Activated CD8-positive, alpha-beta T cell treated with anti-CD3 and anti-CD28 coated beads for 36 hours (primary cell): Measurements from ENCODE around the gene DPP9. TPM values are rescaled to one million over a fixed set of nuclear protein-coding genes. Genes with fewer than 3 reads are reported as not detected.

Source experiments
- ATAC-seq: fragments of 200-7000 bp; cut with Tn5 transposase; one replicate; pipeline ENCODE4 v1.10.0; 2021; ENCODE audit warnings: mild to moderate bottlenecking, moderate library complexity
- CTCF ChIA-PET: fragments of 350-600 bp; sonication (Branson Sonifier 250); formaldehyde crosslinking; loops from one replicate; lab custom pipeline; 2021; ENCODE audit warnings: antibody characterized with exemption; lab: Charles Lee
- POLR2A ChIA-PET: fragments of 350-600 bp; sonication (Branson Sonifier 250); formaldehyde crosslinking; loops from one replicate; lab custom pipeline; 2021; ENCODE audit warnings: antibody characterized with exemption; lab: Charles Lee
- DNase-seq: peaks from one replicate; pipeline ENCODE4 v3.0.0-alpha.2; 2020
- H3K27ac Mint-ChIP-seq: one replicate; pipeline ENCODE4 v1.8.0; 2021; ENCODE audit warnings: mild to moderate bottlenecking, mixed read lengths
- H3K27me3 Mint-ChIP-seq: one replicate; pipeline ENCODE4 v1.8.0; 2021; ENCODE audit warnings: mixed read lengths
- H3K36me3 Mint-ChIP-seq: one replicate; pipeline ENCODE4 v1.8.0; 2021; ENCODE audit warnings: low read depth, mixed read lengths
- H3K4me1 Mint-ChIP-seq: one replicate; pipeline ENCODE4 v1.8.0; 2021; ENCODE audit warnings: low read depth, mixed read lengths
- H3K4me3 Mint-ChIP-seq: one replicate; pipeline ENCODE4 v1.8.0; 2021; ENCODE audit warnings: mild to moderate bottlenecking, moderate library complexity, mixed read lengths
- H3K9me3 Mint-ChIP-seq: one replicate; pipeline ENCODE4 v1.8.0; 2021; ENCODE audit warnings: mixed read lengths
- intact Hi-C: fragments of 100-400 bp; cut with micrococcal nuclease; formaldehyde crosslinking; loops from one replicate; pipeline ENCODE4 v1.10.0; 2022
- microRNA-seq: library from miRNA; unstranded; fragments of <30 nt; microRNA quantifications from one replicate; pipeline ENCODE4 v1.2.0, GENCODE V29; 2022; ENCODE audit warnings: borderline microRNAs expressed, borderline replicate concordance
- total RNA-seq, 2 experiments: library from RNA; stranded (reverse); gene quantifications; one replicate each; pipeline ENCODE4 v1.2.3, GENCODE V29; 2021
- TF ChIP-seq, protein P1 (sequence below): fragments of 200-600 bp; IDR thresholded peaks from one replicate; pipeline ENCODE4 v1.8.0; 2022; ENCODE audit warnings: antibody characterized with exemption, mild to moderate bottlenecking

Gene DPP9
- total RNA-seq, 2 experiments from 2014 or later: 60.4 to 64.0 TPM

DNA sequence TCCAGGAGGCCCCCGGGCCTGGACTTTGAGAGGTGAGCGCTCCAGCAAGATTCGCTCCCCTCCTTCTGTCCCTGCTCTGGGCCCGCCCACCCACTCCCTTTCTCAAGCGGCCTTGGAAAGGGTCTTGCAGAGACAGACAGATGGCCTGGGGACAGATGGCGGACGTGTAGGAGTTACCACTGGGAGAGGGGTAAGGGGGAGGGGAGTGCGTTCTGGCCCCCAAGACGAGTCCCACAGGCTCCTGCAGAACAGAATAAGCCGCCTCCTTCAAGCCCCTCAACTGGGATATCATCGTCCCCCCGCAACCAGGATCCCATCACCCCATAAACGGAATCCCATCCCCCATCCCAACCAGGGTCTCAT is 87.9 kb downstream of the DPP9 start:
- CTCF ChIA-PET: interaction anchor here (0.6 to 3.4 kb wide), 23 partner anchors 9 to 165 kb away, joined by 3 to 80 read pairs (median 10); no protein-coding TSS in a partner anchor
- H3K4me3 Mint-ChIP-seq: peak overlapping the region; percentile 35
- POLR2A ChIA-PET: interaction anchor here (1.2 kb wide), 1 partner anchor 79 kb away, joined by 3 read pairs; no protein-coding TSS in a partner anchor
- TF ChIP-seq, protein P1, sequence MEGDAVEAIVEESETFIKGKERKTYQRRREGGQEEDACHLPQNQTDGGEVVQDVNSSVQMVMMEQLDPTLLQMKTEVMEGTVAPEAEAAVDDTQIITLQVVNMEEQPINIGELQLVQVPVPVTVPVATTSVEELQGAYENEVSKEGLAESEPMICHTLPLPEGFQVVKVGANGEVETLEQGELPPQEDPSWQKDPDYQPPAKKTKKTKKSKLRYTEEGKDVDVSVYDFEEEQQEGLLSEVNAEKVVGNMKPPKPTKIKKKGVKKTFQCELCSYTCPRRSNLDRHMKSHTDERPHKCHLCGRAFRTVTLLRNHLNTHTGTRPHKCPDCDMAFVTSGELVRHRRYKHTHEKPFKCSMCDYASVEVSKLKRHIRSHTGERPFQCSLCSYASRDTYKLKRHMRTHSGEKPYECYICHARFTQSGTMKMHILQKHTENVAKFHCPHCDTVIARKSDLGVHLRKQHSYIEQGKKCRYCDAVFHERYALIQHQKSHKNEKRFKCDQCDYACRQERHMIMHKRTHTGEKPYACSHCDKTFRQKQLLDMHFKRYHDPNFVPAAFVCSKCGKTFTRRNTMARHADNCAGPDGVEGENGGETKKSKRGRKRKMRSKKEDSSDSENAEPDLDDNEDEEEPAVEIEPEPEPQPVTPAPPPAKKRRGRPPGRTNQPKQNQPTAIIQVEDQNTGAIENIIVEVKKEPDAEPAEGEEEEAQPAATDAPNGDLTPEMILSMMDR: no peak
- intact Hi-C loops: loop anchor here (5.0 kb wide), 1 partner anchor 58 kb away; no protein-coding TSS in a partner anchor
- ATAC-seq (no peak), DNase-seq (no peak)
- H3K27ac Mint-ChIP-seq: no peak overlapping the region
- peaks cover 32% of the 10 kb centered on the region for H3K4me1 Mint-ChIP-seq
- no peaks in the 10 kb centered on the region for H3K36me3 Mint-ChIP-seq
- H3K27me3 Mint-ChIP-seq: no peaks in the 10 kb centered on the region
- H3K9me3 Mint-ChIP-seq: no peaks in the 10 kb centered on the region

DNA sequence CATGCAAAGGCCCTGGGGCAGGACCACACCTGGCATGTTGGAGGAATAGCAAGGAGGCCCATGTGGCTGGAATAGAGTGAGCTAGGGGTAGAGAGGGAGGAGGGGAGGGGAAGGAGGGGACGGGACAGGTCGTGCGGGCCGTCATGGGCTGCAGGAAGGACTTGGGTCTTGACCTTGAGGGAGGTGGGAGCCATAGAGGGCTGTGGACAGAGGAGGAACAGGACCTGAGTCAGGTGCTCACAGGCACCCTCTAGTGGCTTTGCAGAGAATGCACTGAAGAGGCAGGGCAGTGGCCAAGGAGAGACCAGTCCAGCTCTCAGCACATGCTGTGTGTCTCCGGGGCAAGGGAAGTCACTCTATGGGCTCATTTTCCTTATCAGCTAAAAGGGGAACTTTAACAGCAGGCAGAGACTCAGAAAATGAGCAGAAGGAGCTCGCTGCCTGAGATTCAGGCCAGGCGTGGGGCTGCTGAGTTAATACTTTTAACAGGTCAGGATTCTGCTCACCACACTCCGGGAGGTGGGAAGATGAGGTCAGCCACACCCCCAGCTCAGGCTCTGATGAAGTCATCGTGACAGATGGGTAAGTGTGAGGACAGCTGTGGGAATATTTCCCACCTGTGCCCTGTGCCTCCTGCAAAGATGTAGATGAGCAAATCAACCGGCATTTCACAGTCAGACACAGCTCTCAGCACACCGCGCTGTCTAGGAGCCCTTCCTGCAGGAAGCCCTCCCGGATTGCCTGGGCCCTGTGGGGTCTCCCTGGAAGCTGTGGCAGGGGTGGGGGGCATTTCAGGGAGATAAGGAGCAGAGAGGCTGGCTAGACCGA is 90.3 kb downstream of the DPP9 start:
- Mint-ChIP-seq H3K9me3 (no peaks in the 10 kb centered on the region), H3K36me3 (no peaks in the 10 kb centered on the region), H3K27me3 (no peaks in the 10 kb centered on the region), H3K4me1 (peaks cover 20% of the 10 kb centered on the region), H3K27ac (no peak overlapping the region), H3K4me3 (no peak overlapping the region)
- ATAC-seq (peak; percentile 64), DNase-seq (peak; percentile 60)
- ChIA-PET POLR2A (interaction anchor here (1.2 kb wide), 1 partner anchor 49 kb away, joined by 3 read pairs; no protein-coding TSS in a partner anchor), CTCF (interaction anchor here (0.6 to 3.2 kb wide), 18 partner anchors 8 to 157 kb away, joined by 3 to 23 read pairs (median 4); partner anchors contain the start of gene PLIN5)
- TF ChIP-seq, protein P1: peak; percentile 77
- intact Hi-C loops: no loop called here

Small RNAs within 50 kb of the gene (microRNA-seq; reads per million reads assigned to microRNA genes)
- 4.8 reads per million, percentile 21 among the genes with 10 or more reads in this experiment for gene MIR7-3

Other genes starting within 250 kb of the DPP9 start
- under 1 TPM in 1 of 2 experiments, not detected in 1; 0.05 TPM for gene PLIN4, start 205.4 kb downstream of the DPP9 start, total RNA-seq
- under 1 TPM in 1 of 2 experiments, not detected in 1; 0.27 TPM for gene PLIN5, start 188.6 kb downstream of the DPP9 start, total RNA-seq
- under 1 TPM in 1 of 2 experiments, not detected in 1; 0.09 TPM for gene LRG1, start 183.8 kb downstream of the DPP9 start, total RNA-seq
- gene SEMA6B, start 164.2 kb downstream of the DPP9 start, total RNA-seq: not detected
- 10 to 100 TPM; 13.5 to 13.7 TPM for gene TNFAIP8L1, start 84.3 kb downstream of the DPP9 start, total RNA-seq
- gene MYDGF, start 53.5 kb downstream of the DPP9 start, total RNA-seq: 10 to 100 TPM; 58.3 to 62.1 TPM
- 10 to 100 TPM; 11.4 TPM for gene FEM1A, start 67.9 kb upstream of the DPP9 start, total RNA-seq
- gene TICAM1, start 107.9 kb upstream of the DPP9 start, total RNA-seq: 10 to 100 TPM; 17.4 to 17.5 TPM
- 10 to 100 TPM; 15.5 to 23.5 TPM for gene PLIN3, start 143.8 kb upstream of the DPP9 start, total RNA-seq
- gene ARRDC5, start 179.1 kb upstream of the DPP9 start, total RNA-seq: under 1 TPM; 0.18 to 0.20 TPM
- gene UHRF1, start 185.7 kb upstream of the DPP9 start, total RNA-seq: 100 to 1,000 TPM; 173 to 175 TPM
- 10 to 100 TPM; 46.3 to 46.6 TPM for gene KDM4B, start 245.3 kb upstream of the DPP9 start, total RNA-seq